Omental fat pad (tissue), 4 donors: ENCODE measurements around the gene CHEK1. TPM values are rescaled to one million over a fixed set of nuclear protein-coding genes. Genes with fewer than 3 reads are reported as not detected.
"Not testable (repeated sequence)": the region's sequence is repeated elsewhere in the genome, so short reads cannot be mapped to it uniquely, and the experiment has no call there.

Source experiments
- ATAC-seq: fragments of 150-250 bp; one replicate; pipeline ENCODE4 v1.9.1; 2016; ENCODE audit warnings: mild to moderate bottlenecking, moderate library complexity; ENCODE audit not compliant: low FRiP score
- DNase-seq: peaks from one replicate; pipeline ENCODE4 v3.0.0-alpha.2; 2019; ENCODE audit warnings: low spot score
- total RNA-seq, 4 donors: library from RNA; depleted of rRNA; stranded (reverse); fragments of >200 nt; gene quantifications; one replicate each; pipeline ENCODE4 v1.1.0, GENCODE V29; 2016
- TF ChIP-seq, protein P1 (sequence below), 3 donors: fragments of 450-650 bp; IDR thresholded peaks; one replicate each; pipeline ENCODE4 v1.5.1; 2016 to 2017; ENCODE audit warnings: antibody characterized with exemption in 3 of 3, mild to moderate bottlenecking in 3 of 3, moderate library complexity in 2 of 3

Gene CHEK1
- total RNA-seq, 4 donors from 2014 or later = 1.2 to 5.4 (median 3.0) TPM

DNA sequence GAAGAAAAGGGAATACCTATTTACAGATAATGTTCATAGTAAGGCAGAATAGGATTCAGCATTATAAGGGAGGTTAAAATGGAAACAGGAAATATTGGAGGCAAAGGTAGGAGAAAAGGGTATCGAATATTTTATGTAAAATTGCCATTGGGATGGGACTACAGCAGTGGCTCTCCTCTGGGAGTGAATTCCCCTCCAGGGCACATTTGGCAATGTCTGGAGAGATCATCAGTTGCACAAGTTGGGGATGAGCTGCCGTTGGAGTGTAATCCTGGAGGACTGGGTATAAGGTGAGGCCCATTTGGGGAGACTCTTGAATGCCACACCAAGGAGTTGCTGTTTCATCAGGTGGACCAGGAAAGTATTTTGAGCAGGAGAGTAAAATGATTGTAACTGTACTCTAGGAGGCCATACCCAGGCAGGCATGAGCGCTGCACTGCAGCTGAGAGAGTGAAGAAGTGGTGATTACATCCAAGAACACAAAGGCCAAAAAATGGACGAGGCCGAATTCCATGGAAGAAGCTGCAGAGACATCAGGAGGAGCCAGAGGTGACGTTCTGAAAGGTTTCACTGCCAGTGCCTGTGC is 64.4 kb downstream of the CHEK1 start:
- no peak for DNase-seq
- no peak for ATAC-seq
- TF ChIP-seq, protein P1, sequence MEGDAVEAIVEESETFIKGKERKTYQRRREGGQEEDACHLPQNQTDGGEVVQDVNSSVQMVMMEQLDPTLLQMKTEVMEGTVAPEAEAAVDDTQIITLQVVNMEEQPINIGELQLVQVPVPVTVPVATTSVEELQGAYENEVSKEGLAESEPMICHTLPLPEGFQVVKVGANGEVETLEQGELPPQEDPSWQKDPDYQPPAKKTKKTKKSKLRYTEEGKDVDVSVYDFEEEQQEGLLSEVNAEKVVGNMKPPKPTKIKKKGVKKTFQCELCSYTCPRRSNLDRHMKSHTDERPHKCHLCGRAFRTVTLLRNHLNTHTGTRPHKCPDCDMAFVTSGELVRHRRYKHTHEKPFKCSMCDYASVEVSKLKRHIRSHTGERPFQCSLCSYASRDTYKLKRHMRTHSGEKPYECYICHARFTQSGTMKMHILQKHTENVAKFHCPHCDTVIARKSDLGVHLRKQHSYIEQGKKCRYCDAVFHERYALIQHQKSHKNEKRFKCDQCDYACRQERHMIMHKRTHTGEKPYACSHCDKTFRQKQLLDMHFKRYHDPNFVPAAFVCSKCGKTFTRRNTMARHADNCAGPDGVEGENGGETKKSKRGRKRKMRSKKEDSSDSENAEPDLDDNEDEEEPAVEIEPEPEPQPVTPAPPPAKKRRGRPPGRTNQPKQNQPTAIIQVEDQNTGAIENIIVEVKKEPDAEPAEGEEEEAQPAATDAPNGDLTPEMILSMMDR (IDR thresholded peaks at IDR 0.05) = no peak

DNA sequence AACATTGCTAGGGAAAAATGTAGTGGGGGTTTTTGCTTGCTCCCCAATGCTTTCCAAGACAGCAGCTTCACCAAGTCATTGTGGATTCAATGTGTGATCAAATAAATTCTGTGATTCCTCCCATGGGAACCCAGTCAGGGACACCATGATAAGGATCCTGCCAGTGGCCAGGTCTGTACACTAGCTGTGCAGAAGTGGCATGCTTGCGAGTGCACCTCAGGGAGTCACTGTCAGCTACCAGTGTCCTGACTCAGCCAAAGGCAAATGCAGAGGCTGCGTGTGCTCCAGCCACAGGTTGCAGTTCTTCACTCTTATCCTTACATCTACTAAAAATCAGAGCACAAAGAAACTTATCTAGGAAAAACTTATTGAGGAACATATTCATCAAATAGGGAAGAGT is 65.0 kb downstream of the CHEK1 start:
- DNase-seq = no peak
- ATAC-seq = no peak
- TF ChIP-seq, protein P1 (IDR thresholded peaks at IDR 0.05) = no peak

DNA sequence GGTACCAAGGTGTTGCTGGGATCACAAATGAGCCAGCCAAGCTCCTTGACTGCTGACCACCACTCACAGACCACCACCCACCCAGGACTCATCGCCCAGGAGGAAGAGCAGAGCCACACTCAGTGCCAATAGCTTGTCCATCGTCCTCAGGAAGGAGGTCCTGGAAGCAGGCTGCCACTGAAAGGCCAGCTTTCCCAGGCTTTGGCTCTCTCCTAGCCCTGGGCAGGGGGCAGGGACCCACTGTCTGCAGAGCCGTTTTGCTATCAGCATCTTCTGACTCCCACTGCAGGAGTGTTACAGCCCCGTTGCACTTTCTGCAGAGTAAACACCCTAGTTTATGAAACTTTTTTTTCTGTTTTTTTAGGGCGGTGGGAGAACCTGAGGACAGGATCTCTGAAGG is 67.9 kb downstream of the CHEK1 start:
- DNase-seq (no peak), ATAC-seq (no peak)
- TF ChIP-seq, protein P1 (IDR thresholded peaks at IDR 0.05) = no peak

DNA sequence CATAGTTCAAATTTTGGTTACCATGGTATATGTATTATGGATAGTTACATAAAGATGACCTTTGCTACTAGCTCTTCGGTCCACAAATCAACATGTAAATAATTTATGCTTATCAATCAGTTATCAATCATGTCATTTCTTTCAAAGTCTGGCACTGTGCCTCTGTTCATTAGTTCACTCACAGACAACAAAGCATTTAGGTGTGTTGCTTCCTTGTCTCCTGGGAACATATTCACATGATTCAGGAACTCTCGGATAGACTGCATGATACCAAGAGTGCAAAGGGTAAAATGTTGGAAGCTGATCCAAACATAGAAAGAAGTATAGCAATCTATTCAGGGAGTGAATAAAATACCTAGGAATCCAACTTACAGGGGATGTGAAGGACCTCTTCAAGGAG is 70.0 kb downstream of the CHEK1 start:
- ATAC-seq (no peak), DNase-seq (no peak)
- TF ChIP-seq, protein P1 (IDR thresholded peaks at IDR 0.05) = no peak

DNA sequence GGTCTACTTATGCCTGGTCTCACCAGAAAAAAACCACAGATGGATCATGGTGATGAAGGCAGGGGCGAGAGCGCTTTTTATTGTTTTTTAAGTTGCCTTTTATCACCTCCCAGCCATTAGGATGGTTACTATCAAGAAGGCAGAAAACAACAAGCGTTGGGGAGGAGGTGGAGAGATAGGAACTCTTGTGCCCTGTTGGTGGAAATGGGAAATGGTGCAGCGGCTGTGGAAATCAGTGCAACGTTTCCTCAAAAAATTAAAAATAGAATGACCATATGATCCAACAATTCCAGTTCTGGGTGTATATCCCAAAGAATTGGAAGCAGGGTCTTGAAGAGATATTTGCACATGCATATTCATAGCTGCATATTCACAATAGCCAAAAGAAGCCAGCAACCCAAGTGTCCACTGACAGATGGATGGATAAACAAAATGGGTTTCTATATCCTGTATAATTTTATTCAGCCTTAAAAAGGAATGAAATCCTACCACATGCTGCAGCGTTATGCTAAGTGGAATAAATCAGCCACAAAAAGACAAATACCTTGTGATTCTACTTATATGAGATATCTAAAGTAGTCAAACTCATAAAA is 76.2 kb downstream of the CHEK1 start:
- DNase-seq (no peak), ATAC-seq (no peak)

DNA sequence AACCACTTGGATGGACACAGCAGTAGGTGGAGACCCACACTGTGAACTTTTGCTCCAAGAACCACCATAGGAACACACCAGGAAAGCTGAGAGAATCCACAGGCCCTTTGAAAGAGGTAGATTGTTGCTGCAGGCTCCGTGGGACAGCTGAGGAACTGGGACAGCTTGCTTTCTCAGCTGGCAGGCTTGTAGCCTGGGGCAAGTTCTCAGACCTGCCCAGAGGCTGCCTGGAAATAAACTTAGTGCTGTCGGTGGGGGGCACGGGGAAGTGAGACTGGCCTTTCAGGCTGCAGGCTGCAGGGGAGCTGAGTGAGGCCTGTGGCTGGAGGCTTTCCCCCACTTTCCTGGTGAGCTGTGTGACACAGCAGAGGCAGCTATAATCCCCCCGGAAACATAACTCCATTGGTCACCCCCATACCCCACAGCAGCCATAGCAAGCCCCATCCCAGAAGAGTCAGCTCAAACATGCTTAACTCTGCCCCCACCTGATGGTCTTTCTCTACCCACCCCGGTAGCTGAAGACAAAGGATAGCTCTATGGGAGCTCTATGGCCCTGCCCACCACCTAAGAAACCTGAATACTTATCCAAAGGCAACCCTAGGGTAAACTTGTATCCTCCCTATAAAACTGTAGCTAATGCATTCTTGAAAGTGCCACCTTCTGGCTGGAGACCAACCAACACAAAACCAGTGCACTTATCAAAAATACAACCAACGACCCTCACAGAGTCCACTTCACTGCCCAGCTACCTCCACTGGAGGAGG is 77.1 kb downstream of the CHEK1 start:
- DNase-seq (no peak), ATAC-seq (no peak)
- TF ChIP-seq, protein P1 (IDR thresholded peaks at IDR 0.05) = no peak

More for the DNA sequence above, 76.2 kb downstream of the CHEK1 start:
- TF ChIP-seq, protein P1 (IDR thresholded peaks at IDR 0.05) = no peak

DNA sequence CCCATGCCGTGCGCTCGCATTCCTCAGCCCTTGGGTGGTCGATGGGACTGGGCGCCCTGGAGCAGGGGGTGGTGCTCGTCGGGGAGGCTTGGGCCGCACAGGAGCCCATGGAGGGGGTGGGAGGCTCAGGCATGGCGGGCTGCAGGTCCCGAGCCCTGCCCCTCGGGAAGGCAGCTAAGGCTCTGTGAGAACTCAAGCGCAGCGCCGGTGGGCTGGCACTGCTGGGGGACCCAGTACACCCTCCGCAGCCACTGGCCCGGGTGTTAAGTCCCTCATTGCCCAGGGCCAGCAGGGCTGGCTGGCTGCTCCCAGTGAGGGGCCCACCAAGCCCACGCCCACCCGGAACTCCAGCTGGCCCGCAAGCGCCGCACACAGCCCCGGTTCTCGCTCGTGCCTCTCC is 79.7 kb downstream of the CHEK1 start:
- DNase-seq, ATAC-seq: not testable (repeated sequence)
